ENCODE measurements around the gene IRGQ.

DNA sequence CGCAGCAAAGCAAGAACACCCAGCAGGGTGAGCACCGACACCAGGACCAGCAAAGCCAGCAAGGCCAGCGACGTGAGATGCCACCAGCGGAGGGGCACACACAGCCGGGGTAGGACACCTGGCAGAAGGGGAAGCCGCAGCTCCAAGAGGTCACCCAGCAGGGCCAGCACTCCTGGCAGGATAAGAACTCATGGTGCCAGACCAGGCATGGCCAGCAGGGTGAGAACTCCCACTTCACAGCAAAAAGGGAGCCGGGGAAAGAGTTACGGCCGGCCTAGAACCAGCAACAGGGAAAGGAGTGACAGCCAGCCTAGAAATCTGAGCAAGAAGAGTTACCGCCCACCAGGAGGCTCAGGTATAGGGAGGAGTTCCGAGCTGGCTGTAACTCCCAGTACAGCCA is 16.4 kb upstream of the IRGQ start:
- no peak for TF ChIP-seq EZH2phosphoT487 (IDR thresholded peaks at IDR 0.05; ENCODE audit: unreplicated experiment)
- no peak for TF ChIP-seq CTCF (conservative IDR thresholded peaks at IDR 0.05; ENCODE audit: low read depth in 2 of 2)
- TF ChIP-seq POLR2AphosphoS5 (IDR thresholded peaks at IDR 0.05; ENCODE audit: low read depth) = no peak
- no peak for TF ChIP-seq EZH2 (IDR thresholded peaks at IDR 0.05; ENCODE audit: low read depth, unreplicated experiment)
